ENCODE measurements around the gene MLH1.

DNA sequence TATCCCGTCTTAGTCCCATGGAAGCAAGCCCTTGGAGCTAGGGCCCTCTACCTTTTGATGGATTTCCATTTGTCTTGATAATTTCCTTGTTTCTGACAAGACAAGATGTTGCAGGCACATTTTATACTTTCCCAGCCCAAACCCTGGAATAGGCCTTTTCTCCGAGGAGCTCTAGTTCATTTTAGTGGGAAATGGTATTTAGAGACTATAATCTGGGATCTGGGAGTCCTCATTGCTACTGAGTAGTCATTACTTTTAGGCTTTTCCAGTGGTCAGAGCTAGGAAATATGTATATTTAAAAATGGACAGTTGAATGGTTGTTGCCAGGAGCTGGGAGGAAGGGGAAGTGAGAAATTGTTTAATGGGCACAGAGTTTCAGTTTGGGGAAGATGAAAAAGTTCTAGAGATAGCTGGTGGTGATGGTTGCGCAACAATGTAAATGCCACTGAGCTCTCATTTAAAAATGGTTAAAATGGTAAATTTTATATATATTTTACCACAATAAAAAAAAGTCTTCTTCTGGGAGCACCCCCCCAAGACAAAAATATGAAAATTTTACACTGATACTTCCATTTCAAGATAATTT lies 31.6 kb downstream of the MLH1 start:
- TF ChIP-seq, protein P1, sequence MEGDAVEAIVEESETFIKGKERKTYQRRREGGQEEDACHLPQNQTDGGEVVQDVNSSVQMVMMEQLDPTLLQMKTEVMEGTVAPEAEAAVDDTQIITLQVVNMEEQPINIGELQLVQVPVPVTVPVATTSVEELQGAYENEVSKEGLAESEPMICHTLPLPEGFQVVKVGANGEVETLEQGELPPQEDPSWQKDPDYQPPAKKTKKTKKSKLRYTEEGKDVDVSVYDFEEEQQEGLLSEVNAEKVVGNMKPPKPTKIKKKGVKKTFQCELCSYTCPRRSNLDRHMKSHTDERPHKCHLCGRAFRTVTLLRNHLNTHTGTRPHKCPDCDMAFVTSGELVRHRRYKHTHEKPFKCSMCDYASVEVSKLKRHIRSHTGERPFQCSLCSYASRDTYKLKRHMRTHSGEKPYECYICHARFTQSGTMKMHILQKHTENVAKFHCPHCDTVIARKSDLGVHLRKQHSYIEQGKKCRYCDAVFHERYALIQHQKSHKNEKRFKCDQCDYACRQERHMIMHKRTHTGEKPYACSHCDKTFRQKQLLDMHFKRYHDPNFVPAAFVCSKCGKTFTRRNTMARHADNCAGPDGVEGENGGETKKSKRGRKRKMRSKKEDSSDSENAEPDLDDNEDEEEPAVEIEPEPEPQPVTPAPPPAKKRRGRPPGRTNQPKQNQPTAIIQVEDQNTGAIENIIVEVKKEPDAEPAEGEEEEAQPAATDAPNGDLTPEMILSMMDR (IDR thresholded peaks at IDR 0.05; ENCODE audit: low read length): no peak
- TF ChIP-seq EZH2phosphoT487 (IDR thresholded peaks at IDR 0.05; ENCODE audit: low read length): no peak
